Measurements from ENCODE around the gene NPHP4. TPM values are rescaled to one million over a fixed set of nuclear protein-coding genes. Genes with fewer than 3 reads are reported as not detected.

Gene NPHP4
- total and polyA plus RNA-seq, 5 donors from 2014 or later: 0.29 to 13.2 (median 0.80) TPM

DNA sequence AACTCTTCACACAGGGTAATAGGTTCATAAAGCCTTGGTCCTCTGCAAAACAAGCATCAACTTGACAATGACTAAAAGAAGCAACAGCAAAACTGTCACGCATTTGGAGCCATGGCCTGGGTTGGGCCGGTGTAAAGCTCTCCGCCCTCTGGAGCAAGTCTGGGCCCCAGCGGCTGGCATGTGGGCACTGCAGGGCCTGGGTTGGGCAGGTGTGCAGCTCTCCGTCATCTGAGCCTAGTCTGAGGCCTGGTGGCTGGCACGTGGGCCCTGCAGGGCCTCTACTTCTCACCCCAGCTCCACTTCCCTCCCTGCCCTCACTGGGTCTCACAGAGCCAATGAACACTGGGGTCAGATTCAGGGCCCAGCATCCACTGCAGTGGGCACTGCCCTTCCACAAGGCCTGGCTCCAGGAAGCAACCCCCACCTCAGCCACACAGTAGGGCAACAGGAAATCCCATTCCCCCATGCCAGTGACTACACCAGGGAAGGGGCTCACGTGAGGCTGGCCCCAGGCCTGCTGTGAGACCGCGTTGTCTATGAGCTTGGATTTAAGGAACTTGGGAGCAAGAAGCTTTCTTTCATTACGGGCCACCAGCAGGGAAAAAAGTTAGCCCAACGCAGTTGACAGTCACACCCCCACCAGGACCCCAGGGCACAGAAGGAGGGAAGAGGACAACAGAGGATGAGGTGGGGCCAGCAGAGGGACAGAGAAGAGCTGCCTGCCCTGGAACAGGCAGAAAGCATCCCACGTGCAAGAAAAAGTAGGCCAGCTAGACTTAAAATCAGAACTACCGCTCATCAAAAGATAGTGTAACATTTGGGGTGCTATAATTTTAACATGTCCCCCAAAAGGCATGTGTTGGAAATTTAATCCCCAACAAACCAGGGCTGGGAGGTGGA lies 52.7 kb downstream of the NPHP4 start:
- no peaks in the 10 kb centered on the region for H3K27me3 Mint-ChIP-seq

DNA sequence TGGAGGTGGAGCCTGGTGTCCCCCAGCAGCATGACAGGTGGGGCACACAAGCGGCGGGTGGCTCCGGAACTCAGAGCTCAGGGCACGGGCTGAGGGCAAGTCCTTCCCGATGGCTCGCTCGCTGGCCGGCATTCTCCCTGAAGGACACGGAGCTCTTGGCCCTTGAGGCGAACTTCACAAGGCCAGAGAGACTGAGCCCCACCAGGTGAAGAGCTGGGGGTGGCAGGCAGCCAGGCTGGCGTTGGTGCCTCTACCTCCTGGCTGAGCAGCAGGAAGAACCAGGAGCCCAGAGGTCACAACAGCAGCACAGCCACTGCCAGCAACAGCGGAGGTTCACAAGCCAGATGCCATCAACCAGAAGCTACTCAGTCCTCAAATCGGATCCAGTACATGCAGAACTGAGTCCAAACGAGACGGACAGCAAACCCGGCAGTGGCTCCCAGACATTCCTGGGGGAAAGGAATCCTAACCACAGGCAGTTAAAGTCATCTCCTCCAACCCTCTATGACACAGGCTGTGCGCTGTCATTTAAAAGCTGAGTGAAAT lies 54.1 kb downstream of the NPHP4 start:
- no peak overlapping the region for H3K27ac Mint-ChIP-seq
- H3K36me3 ChIP-seq (ENCODE audit: control insufficient read depth, insufficient read depth, low read length): no peaks in the 10 kb centered on the region
- H3K27ac ChIP-seq (ENCODE audit: insufficient read depth, low read length, poor library complexity, severe bottlenecking): no peak overlapping the region
- no peaks in the 10 kb centered on the region for H3K9me3 ChIP-seq (ENCODE audit: control insufficient read depth in 2 of 2, low read length in 2 of 2)
- H3K27me3 ChIP-seq (ENCODE audit: control insufficient read depth, insufficient read depth, low read length): no peaks in the 10 kb centered on the region
- H3K4me3 Mint-ChIP-seq: no peak overlapping the region
- no peaks in the 10 kb centered on the region for H3K27me3 Mint-ChIP-seq
- H3K4me1 ChIP-seq (ENCODE audit: control insufficient read depth, insufficient read depth, low read length, poor library complexity, severe bottlenecking): no peaks in the 10 kb centered on the region
- H3K36me3 Mint-ChIP-seq: peaks cover 14% of the 10 kb centered on the region
- ATAC-seq (ENCODE audit: low read depth in 2 of 2): no peak
- no peaks in the 10 kb centered on the region for H3K9me3 Mint-ChIP-seq
- no peak for DNase-seq
- H3K4me3 ChIP-seq (ENCODE audit: low read depth, low read length): no peak overlapping the region
- H3K4me1 Mint-ChIP-seq: no peaks in the 10 kb centered on the region

More for the DNA sequence above, 52.7 kb downstream of the NPHP4 start:
- ATAC-seq (ENCODE audit: low read depth in 2 of 2) (no peak), DNase-seq (no peak)
- Histone ChIP-seq H3K27me3 (ENCODE audit: control insufficient read depth, insufficient read depth, low read length) (no peaks in the 10 kb centered on the region), H3K4me1 (ENCODE audit: control insufficient read depth, insufficient read depth, low read length, poor library complexity, severe bottlenecking) (no peaks in the 10 kb centered on the region), H3K4me3 (ENCODE audit: low read depth, low read length) (no peak overlapping the region), H3K9me3 (ENCODE audit: control insufficient read depth in 2 of 2, low read length in 2 of 2) (no peaks in the 10 kb centered on the region), H3K27ac (ENCODE audit: insufficient read depth, low read length, poor library complexity, severe bottlenecking) (no peak overlapping the region), H3K36me3 (ENCODE audit: control insufficient read depth, insufficient read depth, low read length) (no peaks in the 10 kb centered on the region)
- Mint-ChIP-seq H3K27ac (peak overlapping the region in 1 of 3 donors; percentile 92), H3K9me3 (no peaks in the 10 kb centered on the region), H3K4me1 (no peaks in the 10 kb centered on the region), H3K36me3 (peaks cover 17% of the 10 kb centered on the region), H3K4me3 (peak overlapping the region in 1 of 4 donors; percentile 34)

DNA sequence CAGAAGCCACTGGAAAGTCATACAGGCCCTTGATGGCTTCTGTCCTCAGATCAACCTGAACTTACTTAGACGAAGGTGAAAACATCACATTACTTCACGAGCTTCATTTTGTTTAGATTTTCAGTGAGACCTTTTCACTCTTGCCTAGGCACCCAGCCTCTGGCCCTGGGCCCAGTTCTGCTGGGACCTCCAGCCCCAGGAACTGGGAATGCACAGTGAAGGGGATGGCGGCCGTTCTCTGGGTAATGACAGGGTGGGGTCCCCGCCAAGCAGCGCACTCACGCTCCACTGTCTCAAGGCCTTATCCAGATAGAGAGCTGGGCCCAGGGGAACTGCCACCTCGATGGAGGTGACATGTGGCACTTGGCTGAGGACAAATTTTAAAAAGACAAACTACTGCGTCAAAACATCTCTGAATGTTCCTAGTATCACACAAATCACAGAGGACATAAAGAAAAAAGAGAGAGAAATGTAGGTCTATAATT lies 54.8 kb downstream of the NPHP4 start:
- no peak overlapping the region for H3K4me3 Mint-ChIP-seq
- DNase-seq (no peak), ATAC-seq (ENCODE audit: low read depth in 2 of 2) (no peak)
- peaks cover 3% of the 10 kb centered on the region for H3K36me3 ChIP-seq (ENCODE audit: control insufficient read depth, insufficient read depth, low read length)
- H3K9me3 ChIP-seq (ENCODE audit: control insufficient read depth in 2 of 2, low read length in 2 of 2): no peaks in the 10 kb centered on the region
- no peaks in the 10 kb centered on the region for H3K4me1 ChIP-seq (ENCODE audit: control insufficient read depth, insufficient read depth, low read length, poor library complexity, severe bottlenecking)
- H3K27me3 ChIP-seq (ENCODE audit: control insufficient read depth, insufficient read depth, low read length): no peaks in the 10 kb centered on the region
- H3K27ac ChIP-seq (ENCODE audit: insufficient read depth, low read length, poor library complexity, severe bottlenecking): no peak overlapping the region
- no peaks in the 10 kb centered on the region for H3K4me1 Mint-ChIP-seq
- no peaks in the 10 kb centered on the region for H3K9me3 Mint-ChIP-seq
- H3K36me3 Mint-ChIP-seq: peaks cover 22% of the 10 kb centered on the region
- H3K27me3 Mint-ChIP-seq: no peaks in the 10 kb centered on the region
- no peak overlapping the region for H3K27ac Mint-ChIP-seq
- H3K4me3 ChIP-seq (ENCODE audit: low read depth, low read length): no peak overlapping the region

DNA sequence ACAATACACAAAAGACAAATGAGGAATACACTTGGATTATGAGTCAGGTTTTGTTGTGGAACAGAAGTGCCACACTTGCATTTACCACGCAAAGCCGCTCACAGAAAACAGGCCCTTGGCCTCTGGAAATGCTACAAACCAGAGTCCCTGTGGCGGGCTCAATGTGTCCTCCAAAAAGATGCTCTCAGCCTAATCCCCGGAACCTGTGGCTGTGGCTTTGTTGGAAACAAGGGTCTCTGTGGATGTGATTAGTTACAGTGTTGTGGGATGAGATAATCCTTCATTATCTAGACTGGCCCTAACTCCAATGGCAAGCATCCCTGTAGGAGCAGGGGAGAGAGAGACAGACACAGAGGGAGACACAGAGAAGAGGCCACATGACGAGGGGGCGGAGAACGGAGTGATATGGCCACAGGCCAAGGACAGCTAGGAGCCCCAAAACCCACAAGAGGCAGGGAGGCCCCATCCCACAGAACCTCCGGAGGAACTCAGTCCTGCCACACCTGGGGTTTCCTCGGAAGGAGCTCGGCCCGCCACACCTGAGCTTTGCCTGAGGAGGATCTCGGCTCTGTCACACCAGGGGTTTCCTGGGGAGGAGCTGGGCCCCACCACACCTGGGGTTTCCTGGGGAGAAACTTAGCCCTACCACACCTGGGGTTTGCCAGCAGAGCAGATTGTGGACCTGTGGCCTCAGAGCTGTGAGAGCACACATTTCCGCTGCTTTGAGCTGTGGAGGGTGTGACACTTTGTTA lies 55.4 kb downstream of the NPHP4 start:
- Mint-ChIP-seq H3K4me3 (no peak overlapping the region), H3K9me3 (no peaks in the 10 kb centered on the region), H3K27me3 (no peaks in the 10 kb centered on the region), H3K4me1 (no peaks in the 10 kb centered on the region), H3K36me3 (peaks cover 27% of the 10 kb centered on the region), H3K27ac (peak overlapping the region in 1 of 3 donors; percentile 40)
- H3K4me3 ChIP-seq (ENCODE audit: low read depth, low read length): no peak overlapping the region
- no peak overlapping the region for H3K27ac ChIP-seq (ENCODE audit: insufficient read depth, low read length, poor library complexity, severe bottlenecking)
- ATAC-seq (ENCODE audit: low read depth in 2 of 2): no peak
- no peak for DNase-seq
- H3K36me3 ChIP-seq (ENCODE audit: control insufficient read depth, insufficient read depth, low read length): peaks cover 3% of the 10 kb centered on the region
- H3K4me1 ChIP-seq (ENCODE audit: control insufficient read depth, insufficient read depth, low read length, poor library complexity, severe bottlenecking): no peaks in the 10 kb centered on the region
- H3K27me3 ChIP-seq (ENCODE audit: control insufficient read depth, insufficient read depth, low read length): no peaks in the 10 kb centered on the region
- H3K9me3 ChIP-seq (ENCODE audit: control insufficient read depth in 2 of 2, low read length in 2 of 2): no peaks in the 10 kb centered on the region

DNA sequence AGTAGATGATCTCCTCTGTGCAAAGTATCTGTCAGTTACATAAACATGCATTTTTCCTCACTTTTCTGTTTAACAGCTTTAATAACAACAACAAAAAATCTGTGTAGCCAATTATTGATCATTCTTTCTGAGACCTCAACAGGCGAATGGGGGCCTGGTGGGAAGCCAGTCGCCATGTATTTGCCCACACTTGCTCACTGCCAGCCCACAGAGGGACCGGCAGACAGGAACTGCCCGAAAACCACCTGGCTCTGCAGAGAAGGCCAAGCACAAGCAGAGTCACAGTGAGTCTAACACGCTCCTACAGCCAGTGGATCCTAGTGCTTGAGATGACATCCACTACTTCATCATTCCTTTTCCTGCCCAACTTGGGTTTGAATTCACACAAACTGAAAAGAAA lies 56.1 kb downstream of the NPHP4 start:
- no peaks in the 10 kb centered on the region for H3K9me3 Mint-ChIP-seq
- ATAC-seq (ENCODE audit: low read depth in 2 of 2) (no peak), DNase-seq (no peak)
- Histone ChIP-seq H3K9me3 (ENCODE audit: control insufficient read depth in 2 of 2, low read length in 2 of 2) (no peaks in the 10 kb centered on the region), H3K4me3 (ENCODE audit: low read depth, low read length) (no peak overlapping the region), H3K36me3 (ENCODE audit: control insufficient read depth, insufficient read depth, low read length) (peaks cover 3% of the 10 kb centered on the region), H3K27me3 (ENCODE audit: control insufficient read depth, insufficient read depth, low read length) (no peaks in the 10 kb centered on the region), H3K4me1 (ENCODE audit: control insufficient read depth, insufficient read depth, low read length, poor library complexity, severe bottlenecking) (no peaks in the 10 kb centered on the region), H3K27ac (ENCODE audit: insufficient read depth, low read length, poor library complexity, severe bottlenecking) (no peak overlapping the region)
- H3K4me1 Mint-ChIP-seq: no peaks in the 10 kb centered on the region
- H3K4me3 Mint-ChIP-seq: no peak overlapping the region
- H3K27me3 Mint-ChIP-seq: no peaks in the 10 kb centered on the region
- peaks cover 27% of the 10 kb centered on the region for H3K36me3 Mint-ChIP-seq
- peak overlapping the region in 1 of 3 donors; percentile 40 for H3K27ac Mint-ChIP-seq

DNA sequence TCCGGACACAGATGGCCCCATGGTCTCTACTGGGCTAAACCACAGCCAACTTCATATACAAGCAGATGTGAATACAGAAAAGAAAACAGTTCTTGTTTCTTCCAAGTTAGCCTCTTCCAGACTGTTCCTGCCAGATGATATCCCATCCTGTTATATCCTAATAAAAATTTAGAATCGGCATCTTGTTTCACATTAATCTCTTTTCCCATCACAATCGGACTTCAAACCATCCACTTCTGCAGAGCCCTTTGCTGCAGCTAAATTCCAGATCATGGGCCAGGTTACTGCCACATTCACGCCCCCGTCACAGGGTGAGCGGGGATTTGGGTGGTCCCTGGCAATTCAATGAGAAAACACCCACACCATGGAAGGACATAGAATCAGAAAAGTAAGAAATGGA lies 57.2 kb downstream of the NPHP4 start:
- no peak for ATAC-seq (ENCODE audit: low read depth in 2 of 2)
- H3K4me1 Mint-ChIP-seq: no peaks in the 10 kb centered on the region
- Histone ChIP-seq H3K4me1 (ENCODE audit: control insufficient read depth, insufficient read depth, low read length, poor library complexity, severe bottlenecking) (no peaks in the 10 kb centered on the region), H3K36me3 (ENCODE audit: control insufficient read depth, insufficient read depth, low read length) (peaks cover 3% of the 10 kb centered on the region), H3K4me3 (ENCODE audit: low read depth, low read length) (no peak overlapping the region), H3K27me3 (ENCODE audit: control insufficient read depth, insufficient read depth, low read length) (no peaks in the 10 kb centered on the region), H3K9me3 (ENCODE audit: control insufficient read depth in 2 of 2, low read length in 2 of 2) (no peaks in the 10 kb centered on the region), H3K27ac (ENCODE audit: insufficient read depth, low read length, poor library complexity, severe bottlenecking) (no peak overlapping the region)
- H3K4me3 Mint-ChIP-seq: no peak overlapping the region
- no peaks in the 10 kb centered on the region for H3K9me3 Mint-ChIP-seq
- no peak for DNase-seq
- H3K27me3 Mint-ChIP-seq: no peaks in the 10 kb centered on the region
- H3K36me3 Mint-ChIP-seq: peaks cover 35% of the 10 kb centered on the region
- H3K27ac Mint-ChIP-seq: no peak overlapping the region

DNA sequence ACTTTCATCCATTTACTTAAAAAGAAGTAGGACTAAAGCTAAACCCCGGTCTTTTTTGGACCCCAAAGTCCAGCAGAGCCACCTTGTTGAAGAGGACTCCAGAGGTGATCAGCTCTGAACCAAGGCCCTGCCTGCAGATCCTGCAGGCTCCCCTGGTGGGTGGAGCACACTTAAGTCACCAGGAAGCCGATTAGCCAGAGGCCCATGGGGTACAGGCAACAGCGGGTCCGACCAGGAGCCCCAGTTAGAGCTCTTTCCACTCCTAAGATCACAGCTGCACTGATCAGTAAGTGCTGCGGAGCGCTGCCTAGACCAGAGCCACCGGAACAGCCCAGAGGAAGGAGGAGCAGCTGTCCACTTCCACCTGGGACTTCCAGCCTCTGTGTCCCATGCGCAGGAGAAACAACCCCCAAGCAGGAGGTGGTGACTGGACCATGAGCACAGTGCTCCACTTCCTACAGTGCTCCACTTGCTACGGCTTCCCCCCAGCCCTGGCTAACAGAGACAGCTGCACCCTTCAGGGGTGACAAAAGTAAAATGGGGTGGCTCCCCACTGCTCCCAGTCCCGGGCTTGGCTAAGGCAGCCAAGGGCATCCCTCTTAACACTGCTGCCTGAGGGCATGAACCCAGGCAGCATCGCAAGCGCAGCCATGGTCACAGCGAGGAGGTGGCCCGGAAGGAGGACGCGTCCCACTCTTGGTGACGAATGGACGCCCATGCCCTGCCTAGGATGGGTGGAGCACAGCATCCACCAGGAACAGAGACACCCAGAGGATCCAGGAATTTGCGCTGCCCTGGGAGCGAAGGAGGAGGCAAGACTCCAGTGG lies 58.0 kb downstream of the NPHP4 start:
- DNase-seq: no peak
- Mint-ChIP-seq H3K36me3 (peaks cover 38% of the 10 kb centered on the region), H3K27ac (no peak overlapping the region)

More for the DNA sequence above, 58.0 kb downstream of the NPHP4 start:
- no peak overlapping the region for H3K27ac ChIP-seq (ENCODE audit: insufficient read depth, low read length, poor library complexity, severe bottlenecking)
- H3K4me1 ChIP-seq (ENCODE audit: control insufficient read depth, insufficient read depth, low read length, poor library complexity, severe bottlenecking): no peaks in the 10 kb centered on the region
- no peak overlapping the region for H3K4me3 Mint-ChIP-seq
- H3K36me3 ChIP-seq (ENCODE audit: control insufficient read depth, insufficient read depth, low read length): peaks cover 3% of the 10 kb centered on the region
- H3K4me3 ChIP-seq (ENCODE audit: low read depth, low read length): no peak overlapping the region
- ATAC-seq (ENCODE audit: low read depth in 2 of 2): no peak
- H3K9me3 ChIP-seq (ENCODE audit: control insufficient read depth in 2 of 2, low read length in 2 of 2): no peaks in the 10 kb centered on the region
- H3K27me3 ChIP-seq (ENCODE audit: control insufficient read depth, insufficient read depth, low read length): no peaks in the 10 kb centered on the region
- H3K9me3 Mint-ChIP-seq: no peaks in the 10 kb centered on the region
- no peaks in the 10 kb centered on the region for H3K27me3 Mint-ChIP-seq
- H3K4me1 Mint-ChIP-seq: no peaks in the 10 kb centered on the region
